Measurements from ENCODE around the gene OPN4.

Gene OPN4

DNA sequence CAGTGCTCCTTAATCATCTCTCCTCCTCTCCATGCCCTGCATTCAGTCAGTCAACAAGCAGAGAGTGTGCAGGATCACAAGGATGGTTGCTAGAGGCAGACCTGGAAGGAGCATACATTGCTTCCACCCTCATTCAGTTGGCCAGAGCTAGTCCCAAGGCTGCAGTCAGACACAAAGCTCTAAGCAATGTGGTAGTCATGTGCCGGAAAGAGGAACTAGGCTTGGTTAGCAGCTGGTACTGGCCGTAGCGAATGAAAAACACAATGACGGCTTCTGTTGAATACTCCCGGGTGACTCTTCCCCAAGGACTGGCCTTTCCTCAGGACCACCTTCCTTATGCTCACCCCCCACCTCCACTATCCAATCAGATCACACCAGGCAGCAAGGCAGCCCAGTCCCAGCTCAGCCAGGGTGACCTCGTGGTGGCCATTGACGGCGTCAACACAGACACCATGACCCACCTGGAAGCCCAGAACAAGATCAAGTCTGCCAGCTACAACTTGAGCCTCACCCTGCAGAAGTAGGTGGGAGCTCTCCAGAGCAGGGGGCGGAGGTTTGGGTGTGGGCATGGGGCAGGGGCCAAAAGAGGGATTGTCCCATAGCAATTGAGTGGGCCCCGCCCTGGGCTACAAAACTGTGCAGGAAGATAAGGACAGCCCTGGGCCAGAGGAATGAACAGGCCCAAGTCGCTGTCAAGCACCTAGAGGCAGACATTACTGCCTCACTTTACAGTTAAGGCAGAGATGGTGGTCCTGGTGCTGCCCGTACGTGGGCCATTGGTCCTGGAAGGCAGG lies 24.8 kb downstream of the OPN4 start:
- no peak for DNase-seq (ENCODE audit: low read depth in 2 of 2)

DNA sequence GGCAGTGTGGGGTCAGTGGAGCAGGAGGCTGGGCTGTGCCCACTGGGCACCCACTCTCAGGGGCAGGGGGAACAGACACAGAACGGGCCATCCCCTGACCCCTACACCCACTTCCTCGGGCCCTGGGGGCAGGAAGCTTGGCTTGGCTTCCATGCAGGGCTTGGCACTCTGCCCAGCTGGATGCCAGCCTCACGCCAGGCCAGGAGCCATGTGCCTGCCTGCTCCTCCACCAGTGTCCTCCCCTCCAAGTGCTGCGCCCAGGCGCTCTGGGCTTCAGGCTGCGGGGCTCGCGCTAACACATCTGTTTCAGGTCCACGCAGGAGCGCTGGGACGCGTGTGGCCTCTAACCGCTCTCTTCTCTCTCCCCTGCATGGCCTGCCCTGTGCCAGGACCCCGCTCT lies 26.7 kb downstream of the OPN4 start:
- no peak for DNase-seq (ENCODE audit: low read depth in 2 of 2)

DNA sequence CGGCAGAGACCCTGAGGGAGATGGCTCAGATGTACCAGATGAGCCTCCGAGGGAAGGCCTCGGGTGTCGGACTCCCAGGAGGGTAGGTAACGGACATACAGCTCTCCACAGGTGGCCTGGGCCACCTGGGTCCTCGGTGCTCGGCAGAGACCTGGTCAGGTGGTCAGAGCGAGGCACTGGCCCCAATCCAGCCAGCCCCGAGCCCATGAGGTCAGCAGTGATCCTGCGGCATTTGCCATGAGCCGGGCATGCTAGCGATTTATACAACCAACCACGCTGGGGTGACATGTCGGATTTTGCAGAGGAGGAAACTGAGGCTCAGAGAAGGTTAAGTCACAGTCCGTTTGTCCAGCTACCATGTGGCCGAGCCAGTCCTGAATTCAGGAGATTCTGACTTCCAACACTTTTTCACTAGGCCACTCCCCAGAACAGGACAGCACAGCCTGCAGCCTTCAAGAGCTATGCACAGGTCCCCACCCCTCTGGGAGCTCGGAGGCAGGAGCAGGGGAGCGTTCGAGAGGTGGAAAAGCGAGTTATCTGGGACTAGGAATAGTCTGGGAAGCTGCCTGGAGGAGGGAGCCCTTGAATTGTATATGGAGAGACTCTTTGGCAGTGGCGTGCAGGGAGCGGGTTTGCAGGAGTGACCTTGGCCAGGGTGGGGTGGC lies 27.5 kb downstream of the OPN4 start:
- DNase-seq (ENCODE audit: low read depth in 2 of 2), result no peak

DNA sequence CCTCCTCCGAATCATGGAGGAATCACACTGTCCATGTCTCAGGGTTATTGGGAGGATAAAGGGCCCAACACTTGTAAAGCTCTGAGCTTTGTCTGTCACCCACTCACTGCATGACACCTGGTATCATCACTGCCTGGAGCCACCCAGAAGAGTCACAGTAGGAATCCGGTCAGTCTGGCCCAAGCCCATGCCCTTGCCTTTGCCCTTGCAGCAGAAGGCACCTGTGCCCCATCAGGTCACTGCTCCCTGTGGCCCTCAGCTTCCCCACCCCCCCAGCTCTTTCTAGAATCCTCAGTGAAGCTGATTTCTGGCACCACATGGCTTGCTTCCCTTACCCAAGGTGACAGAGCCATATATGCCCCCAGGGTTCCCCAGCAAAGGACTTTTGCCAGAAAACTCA lies 28.3 kb downstream of the OPN4 start:
- DNase-seq (ENCODE audit: low read depth in 2 of 2), result no peak

DNA sequence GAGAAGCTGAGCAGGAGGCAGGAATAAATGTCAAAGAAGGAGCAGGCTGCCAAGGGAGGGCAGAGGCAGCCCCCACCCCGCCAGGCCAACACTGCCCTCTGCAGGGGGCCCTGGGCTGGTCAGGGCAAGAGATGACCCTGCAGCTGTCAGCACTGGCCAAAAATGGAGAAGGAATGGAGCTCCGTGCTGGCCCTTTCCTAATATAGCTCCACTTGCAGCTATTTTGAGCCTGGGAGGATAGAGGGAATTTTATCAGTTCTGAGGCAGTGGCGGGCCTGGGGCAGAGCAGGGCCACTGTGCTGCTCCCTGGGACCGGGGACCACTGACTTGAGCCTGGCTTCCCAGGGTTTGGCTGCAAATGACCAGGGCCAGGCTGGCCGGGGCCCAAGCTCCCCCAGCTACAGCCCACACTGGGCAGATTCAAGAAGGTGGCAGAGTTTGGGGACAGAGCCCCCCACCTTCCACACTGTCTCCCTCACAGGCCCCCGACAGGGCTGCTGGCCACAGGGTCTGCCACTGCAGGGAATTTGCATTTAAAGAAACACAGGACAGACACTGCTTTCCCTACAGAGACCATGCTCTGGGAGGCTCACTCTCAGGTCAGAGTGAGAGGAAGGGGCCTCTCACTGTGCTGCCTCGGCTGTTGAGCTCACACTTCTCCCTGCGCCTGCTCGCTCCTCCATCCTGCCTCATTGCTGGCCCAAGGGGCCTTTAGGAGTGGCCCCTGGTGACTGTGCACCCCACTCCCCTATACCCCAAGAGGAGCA lies 30.2 kb downstream of the OPN4 start:
- DNase-seq (ENCODE audit: low read depth in 2 of 2), result no peak

DNA sequence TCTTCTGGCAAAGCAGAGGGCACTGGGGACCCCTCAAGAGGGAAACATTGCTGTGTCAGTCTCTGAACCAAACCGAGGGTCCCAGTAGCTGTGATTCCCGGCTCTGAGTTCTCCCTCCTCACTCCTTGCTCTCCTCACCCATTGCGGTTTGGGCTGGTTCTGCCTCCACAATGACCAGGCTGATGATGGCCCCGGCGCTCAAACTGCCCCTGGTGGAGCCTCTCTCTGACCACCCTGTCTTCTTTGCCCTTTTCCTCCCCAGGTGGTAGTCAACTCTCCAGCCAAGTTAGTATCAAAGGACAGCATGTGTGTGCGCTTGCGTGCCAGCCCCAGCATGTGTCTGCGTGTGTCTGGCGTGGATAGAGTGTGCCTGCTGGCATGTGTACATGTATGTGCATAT lies 31.1 kb downstream of the OPN4 start:
- DNase-seq (ENCODE audit: low read depth in 2 of 2), result no peak

DNA sequence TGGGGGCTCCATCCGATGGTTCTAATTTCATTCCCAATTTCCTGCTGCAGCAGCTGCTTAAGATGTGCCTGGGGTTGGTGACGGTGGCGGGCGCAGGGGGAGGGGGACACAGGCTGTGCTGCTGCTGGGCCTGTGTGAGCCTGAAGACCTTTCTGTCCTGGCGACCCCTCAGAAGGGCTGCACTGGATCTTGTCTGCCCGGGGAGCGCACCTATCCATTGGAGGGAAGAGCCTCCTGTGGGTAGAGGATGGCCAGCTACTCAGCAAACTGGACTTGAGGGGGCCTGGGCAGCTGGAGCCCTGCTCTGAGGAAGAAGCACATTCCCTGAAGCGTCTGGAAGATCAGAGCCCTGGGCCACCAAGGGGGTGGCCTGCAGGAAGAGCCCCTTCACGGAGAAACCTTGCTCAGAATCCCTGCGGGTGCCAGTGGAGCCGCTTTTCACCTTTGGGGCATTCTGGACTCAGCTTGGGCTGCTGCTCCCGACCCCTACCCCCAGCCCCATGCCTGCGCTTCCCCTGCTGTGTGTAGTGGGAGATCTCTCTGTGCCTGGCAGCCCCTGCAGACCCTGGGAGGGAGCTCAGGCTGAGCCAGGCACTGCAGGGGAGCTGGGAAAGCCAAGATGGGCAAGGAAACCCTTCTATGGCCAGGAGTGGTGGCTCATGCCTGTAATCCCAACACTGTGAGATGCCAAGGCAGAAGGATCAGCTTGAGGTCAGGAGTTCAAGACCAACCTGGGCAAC lies 31.7 kb downstream of the OPN4 start:
- DNase-seq (ENCODE audit: low read depth in 2 of 2), result no peak

DNA sequence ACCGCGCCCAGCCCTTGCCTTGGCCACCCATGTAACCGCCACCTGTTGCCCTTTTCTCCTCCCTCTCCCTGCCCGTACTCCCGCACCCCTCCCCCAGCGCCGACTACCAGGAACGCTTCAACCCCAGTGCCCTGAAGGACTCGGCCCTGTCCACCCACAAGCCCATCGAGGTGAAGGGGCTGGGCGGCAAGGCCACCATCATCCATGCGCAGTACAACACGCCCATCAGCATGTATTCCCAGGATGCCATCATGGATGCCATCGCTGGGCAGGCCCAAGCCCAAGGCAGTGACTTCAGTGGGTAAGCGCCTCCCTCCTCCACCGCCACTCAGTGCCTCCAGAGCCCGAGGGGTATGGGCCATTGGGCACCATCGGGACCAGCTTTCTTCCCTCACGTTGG lies 32.6 kb downstream of the OPN4 start:
- DNase-seq (ENCODE audit: low read depth in 2 of 2), result no peak

DNA sequence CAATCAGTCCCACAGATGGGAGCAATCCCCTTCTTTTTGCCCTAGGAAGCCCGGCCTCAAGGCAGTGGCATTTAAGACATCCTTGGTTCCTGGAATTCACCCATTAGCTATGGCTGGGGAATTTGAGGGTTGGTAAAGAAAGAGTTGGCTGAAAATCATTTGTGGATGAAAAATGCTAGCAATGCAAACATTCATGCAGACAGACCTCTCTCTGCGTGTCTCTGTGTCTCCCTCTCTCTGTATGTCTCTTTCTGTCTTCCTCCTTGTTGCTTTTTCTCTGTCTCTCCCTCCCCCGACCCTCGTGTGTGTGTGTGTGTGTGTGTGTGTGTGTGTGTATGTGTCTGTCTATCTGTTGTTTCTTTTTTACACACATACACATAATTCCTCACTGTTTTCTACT lies 33.4 kb downstream of the OPN4 start:
- DNase-seq (ENCODE audit: low read depth in 2 of 2), result no peak

DNA sequence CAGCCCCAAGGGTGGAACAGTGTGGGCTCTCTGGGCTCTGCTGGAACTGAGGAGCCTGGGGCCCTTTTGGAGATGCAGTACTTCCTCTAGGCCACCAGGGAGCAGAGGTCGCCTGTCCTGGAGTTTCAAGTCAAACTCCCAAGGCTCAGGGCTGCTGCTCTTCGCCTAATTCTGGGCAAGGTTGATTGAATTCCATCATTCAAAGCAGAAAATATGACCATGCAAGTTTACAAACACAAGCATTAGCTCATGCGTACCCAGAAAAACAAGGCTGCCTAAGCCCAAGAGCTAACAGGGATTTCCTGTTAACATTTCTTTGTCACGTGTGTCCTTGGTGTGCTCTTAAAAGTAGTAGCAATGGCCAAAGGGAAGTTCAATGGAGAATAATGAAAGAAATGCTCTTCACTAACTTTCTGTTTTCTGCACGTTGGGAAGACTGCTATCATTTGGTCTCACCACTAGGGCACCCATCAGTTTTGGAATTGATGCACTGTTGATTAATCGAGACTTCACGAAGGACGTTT lies 34.1 kb downstream of the OPN4 start:
- peak; percentile 24 to 34 for DNase-seq (ENCODE audit: low read depth in 2 of 2)

DNA sequence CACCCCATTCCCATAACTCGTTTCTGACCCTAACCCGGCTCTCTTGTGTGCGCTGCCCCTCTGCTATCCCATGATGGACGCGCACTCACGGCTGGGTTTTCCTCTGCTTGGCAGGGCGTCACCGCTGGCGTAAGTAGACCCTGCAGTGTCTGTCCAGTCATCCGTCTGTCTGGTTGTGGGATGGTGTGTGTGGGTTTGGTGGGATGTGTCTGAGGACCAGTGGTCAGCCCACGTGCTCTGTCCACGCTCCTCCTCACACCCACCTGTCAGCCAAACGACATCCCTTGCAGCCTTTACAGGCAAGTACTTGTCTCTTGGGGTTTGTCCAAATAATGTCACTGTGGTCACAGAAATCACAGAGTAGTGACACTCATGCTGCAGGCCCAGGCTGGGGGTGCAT lies 34.8 kb downstream of the OPN4 start:
- DNase-seq (ENCODE audit: low read depth in 2 of 2), result no peak

DNA sequence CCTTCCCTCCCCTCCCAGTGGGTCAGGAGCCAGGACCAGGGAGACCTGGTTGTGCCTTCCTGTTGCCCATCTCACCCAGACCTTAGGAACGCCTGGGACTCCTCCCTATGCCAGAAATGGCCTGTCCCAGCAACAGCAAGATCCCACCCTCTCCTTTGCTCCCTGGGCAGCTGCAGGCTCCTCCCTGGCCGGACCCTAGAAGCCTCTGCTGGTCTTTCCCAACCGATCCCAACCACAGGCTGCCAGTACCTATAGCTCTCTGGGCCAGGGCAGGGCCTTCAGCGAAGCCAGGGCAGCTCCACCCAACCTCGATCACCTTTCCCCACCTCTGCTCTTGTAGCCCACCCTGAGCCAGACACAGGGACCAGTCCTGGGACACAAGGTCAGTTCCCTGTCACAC lies 35.9 kb downstream of the OPN4 start:
- no peak for DNase-seq (ENCODE audit: low read depth in 2 of 2)

DNA sequence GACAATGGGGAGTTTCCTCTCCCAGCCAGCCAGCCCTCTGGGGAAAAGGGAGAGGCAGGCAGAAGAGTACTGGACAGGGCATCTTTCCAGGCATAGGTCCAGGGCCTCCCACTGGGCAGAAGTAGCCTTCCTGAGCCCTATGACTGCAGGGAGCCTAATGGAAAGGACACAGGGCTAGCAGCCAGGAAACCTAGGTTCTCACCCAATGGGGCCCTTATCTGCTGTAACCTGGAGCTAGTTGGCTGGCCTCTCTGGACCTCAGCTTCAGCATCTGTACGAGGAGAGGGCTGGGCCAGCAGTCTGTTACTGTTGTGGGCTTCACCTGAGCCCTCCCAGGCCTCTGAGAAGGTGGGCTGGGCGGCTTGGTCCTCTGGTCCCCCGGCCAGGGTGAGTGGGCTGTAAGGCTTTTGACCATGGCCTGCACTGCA lies 36.3 kb downstream of the OPN4 start:
- DNase-seq (ENCODE audit: low read depth in 2 of 2), result no peak

DNA sequence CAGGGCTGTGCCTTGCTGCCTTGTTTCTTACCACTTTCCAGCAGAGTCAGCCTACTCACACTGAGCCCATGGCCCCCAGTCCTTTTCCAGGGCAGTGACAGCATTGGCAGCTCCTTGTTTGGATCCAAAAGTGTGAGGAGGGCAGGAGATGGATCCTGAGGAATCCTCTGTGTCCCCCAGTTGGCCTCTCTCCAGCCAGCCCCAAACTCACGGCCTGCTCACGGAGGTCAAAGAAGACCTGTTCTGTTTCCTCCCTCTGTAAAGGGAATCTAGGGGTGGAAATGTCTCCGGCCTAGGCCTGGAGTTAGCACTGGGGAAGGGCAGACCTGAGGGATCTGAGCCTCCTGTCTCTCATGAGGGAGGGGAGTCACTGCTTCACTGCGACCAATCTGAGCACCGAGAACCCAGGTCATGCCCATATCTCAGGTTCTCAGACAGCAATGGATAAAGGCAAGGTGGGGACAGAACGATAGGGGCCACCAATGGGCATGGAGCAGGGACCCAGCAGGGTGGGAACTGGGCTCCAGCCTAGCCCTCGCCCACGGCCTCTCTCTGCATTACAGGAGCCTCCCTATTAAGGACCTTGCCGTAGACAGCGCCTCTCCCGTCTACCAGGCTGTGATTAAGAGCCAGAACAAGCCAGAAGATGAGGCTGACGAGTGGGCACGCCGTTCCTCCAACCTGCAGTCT lies 37.1 kb downstream of the OPN4 start:
- no peak for DNase-seq (ENCODE audit: low read depth in 2 of 2)

DNA sequence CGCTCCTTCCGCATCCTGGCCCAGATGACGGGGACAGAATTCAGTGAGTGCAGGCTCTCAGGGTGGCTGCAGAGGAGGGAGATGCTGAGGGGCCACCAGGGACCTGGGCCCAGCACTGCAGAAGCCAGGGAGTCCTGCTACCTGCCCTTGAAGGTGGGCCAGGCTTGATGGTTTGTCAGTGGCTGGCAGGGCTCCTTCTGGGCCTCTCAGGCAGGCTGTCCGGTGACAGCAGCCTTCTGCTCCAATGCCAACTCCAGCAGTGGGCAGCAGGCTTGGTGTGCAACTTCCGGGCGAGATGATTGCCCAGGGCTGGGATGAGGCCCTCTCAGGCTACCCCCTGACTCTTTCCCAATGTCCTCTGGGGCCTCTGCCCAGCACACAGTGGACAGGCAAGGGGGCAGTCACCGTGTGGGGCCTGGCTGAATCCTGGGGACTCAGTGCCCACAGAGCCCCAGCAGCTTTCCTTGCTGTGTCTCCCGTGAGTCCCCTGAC lies 37.7 kb downstream of the OPN4 start:
- no peak for DNase-seq (ENCODE audit: low read depth in 2 of 2)

DNA sequence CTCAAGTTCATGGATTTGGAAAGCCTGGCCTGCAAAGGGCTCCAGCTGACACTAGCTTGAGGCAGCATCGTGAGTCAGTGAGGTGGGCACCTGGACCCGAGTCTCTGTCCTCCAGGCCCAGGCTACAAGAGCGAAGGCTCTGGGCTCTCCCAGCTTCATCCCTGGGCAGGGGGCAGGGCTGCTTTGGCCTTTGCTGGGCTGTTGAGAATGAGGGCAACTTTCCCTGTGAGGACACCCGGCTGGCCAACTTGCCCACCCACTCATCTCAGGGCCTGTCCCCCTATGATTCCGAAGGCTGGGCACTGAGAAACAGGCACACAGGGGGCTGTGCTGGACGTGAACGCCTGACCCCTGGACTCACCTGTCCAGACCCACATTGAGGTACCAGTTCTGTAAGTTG lies 38.3 kb downstream of the OPN4 start:
- DNase-seq (ENCODE audit: low read depth in 2 of 2), result no peak

DNA sequence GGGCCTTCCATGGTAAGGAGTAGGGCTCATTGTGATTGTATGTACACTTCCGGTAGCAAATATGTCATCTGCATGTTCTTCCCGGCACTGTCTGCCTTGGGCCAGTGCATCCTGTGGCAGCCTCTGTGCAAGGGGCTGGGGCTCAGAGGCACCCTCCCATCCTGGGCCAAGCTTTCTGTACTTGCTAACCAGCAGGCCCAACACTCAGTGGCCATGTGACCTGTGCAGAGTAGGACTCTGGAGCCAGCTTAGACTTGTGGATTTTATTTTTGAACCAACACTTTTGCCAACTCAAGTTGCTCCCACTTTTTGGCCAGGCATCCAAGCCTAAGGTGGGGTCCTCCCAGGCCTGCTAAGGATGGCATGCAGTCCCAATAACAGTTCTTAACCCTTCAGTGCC lies 38.9 kb downstream of the OPN4 start:
- DNase-seq (ENCODE audit: low read depth in 2 of 2), result no peak

DNA sequence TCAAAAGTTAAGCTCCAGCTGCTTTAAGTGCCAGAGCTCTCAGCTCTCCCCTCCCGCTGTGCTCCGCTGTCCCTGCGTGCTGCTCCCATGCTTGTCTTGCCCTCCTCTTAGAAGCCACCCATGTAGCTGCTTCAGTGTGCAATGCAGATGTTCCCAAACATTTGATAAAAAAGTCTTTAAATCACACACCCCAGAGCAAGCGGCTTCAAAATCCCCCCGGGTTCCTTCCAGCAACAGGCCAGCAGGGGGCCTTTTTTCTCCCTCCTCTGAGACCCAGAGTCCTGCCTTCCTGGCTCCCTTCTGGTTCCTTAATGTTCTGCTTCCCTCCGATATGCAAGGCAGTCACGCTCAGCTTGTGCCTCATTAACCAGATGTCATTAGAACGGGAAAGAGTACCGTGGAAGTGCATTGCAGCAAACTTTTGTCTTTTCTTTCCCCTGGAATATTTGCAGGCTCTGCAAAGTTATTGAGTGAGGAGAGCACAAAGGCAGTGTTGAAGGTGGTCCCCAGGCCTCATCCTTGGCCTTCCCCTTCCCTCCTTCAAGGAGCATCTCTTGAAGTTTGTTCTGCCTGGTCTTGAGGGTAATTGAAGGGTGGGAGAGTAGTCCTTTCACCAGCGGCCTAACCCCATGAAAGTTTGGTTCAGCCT lies 39.5 kb downstream of the OPN4 start:
- peak; percentile 19 to 25 for DNase-seq (ENCODE audit: low read depth in 2 of 2)

DNA sequence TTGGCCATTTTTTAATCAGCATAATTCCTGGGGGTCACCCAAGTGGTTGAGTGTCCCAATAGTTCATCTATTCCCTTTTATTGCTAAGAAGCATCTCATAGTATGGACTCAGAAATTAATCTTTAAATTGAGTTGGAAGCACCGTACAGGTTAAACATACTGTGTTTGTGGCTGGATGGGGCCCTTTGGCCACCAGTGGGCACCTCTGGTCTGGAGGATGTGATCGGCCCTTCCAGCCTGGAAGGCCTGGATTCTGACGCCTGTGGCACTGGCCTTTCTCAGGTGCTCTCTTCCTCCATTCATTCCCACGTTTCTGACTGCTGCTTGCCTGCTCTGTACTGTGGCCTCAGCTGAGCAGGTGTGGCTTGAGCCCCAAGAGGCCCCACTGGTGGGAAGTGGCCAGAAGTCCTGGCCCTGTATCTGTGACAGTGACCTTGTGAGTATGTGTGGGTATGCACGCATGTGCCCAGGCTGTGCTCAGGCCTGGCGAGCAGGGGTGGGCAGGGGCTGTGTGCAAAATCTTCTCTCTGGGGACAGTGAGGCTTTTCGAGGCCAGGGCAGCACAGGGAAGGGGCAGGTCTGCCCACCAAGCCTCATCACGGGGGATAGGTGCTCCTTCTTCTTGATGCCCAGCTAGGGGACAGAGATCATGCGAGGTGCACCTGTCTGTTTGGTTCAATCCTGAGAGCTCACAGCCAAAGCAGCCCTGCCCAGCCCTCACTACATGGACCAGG lies 44.0 kb downstream of the OPN4 start:
- DNase-seq (ENCODE audit: low read depth in 2 of 2), result no peak

DNA sequence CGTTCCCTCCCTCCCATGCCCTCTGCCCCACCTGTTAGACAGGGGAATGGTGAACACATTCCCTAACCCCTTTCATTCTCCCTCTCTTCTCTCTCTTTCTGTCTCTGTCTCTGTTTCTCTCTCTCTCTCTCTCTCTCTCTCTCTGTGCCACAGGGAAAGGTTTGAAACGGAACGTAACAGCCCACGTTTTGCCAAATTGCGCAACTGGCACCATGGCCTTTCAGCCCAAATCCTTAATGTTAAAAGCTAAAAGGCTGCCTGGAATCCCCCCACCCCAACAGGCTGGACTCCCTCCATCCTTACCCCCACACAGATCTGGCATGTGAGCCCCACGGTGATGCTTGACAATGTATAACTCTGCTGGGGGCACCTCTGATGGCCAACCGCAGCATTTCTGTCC lies 44.8 kb downstream of the OPN4 start:
- DNase-seq (ENCODE audit: low read depth in 2 of 2), result no peak

Measured in activated CD4-positive, alpha-beta T cell treated with anti-CD3 and anti-CD28 coated beads for 24 hours (primary cell).